Measurements from ENCODE around the gene DUOX2.
A peak's percentile ranks its signal among the peaks of the same experiment; 100 is the strongest.
"Not testable (repeated sequence)": the region's sequence is repeated elsewhere in the genome, so short reads cannot be mapped to it uniquely, and the experiment has no call there.

The DUOX2 gene

DNA sequence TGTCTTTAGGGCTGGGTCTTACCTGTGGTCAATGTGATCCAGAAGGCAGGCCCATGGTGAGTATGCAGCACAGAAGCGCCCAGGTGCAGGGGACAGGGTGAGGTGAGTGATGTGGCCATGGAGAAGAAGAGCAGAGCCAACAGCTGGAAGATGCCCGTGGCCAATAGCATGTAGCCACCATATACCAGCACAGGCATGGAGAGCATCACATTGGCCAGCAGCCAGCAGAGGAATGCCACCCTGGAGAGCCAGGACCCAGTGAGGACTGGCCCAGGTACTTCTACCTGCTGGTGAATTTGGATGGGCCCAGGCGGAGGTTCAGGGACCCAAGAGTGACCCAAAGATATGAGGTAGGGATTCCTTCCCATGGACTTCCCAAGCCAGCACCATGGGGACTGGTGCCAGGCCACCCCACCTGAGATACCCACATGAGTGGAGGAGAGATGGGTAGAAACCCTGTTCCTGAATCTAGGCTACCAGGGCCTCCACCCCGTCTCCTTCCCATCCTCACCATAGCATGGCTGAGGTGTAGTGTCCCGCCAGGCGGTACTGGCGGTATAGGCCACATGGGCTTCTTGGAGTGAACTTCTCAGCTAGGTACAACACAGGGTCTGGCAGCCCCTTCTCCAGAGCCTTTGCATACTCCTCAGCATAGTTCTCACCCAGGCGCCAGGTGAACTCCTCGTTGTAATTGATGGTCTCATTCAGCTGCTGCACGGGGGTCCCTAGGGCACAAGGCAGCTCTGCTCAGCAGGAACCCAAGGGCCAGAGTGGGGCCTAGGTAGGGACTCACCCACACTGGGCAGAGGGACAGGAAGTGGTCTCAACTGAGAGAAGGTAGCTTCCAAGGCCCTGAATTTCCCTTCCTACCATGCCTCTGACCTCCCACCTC lies 6.4 kb upstream of the DUOX2 start:
- no peak for DNase-seq (ENCODE audit: low read depth in 2 of 2)

DNA sequence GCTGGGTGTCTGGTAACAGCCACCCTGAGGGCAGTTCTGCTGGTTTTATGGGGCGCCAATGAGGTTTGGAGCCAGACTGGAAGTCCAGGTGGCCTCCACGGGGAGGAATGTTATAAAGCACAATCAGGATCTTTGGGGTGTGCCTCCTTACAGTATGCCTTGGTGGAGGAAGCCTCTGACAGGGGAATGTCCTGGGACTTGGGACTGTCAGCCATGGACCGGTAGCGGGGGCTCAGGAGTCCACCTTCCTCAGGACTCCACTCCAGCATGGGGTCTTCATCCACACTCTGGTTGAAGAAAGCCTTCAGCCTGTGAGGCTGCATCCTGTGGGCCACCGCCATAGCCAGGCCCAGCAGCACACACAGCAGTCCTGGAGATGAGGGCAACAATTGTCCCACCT lies 5.0 kb upstream of the DUOX2 start:
- no peak for DNase-seq (ENCODE audit: low read depth in 2 of 2)

DNA sequence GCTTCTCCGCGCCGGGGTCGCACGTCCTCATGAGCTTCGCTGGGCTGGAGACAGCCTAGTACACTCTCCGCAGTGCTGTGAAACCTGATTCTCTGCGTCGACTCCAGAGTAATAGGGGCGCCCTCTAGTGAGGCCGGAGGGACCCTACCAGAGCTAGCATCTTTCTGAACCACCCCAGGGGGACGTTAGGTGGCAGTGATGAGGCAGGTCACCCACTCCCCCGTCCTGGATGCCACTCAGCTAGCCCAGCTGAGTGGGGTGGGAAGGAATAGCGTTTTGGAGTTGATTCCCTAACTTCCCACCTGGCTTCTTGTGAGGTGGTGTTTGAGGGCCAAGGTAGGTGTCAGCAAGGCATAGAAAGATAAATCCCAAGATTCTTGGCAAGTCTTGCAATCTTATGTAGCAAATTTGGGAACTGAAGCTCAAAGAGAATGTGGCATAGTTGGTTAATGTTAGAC lies 4.2 kb upstream of the DUOX2 start:
- DNase-seq (ENCODE audit: low read depth in 2 of 2) = peak; percentile 76 to 82

DNA sequence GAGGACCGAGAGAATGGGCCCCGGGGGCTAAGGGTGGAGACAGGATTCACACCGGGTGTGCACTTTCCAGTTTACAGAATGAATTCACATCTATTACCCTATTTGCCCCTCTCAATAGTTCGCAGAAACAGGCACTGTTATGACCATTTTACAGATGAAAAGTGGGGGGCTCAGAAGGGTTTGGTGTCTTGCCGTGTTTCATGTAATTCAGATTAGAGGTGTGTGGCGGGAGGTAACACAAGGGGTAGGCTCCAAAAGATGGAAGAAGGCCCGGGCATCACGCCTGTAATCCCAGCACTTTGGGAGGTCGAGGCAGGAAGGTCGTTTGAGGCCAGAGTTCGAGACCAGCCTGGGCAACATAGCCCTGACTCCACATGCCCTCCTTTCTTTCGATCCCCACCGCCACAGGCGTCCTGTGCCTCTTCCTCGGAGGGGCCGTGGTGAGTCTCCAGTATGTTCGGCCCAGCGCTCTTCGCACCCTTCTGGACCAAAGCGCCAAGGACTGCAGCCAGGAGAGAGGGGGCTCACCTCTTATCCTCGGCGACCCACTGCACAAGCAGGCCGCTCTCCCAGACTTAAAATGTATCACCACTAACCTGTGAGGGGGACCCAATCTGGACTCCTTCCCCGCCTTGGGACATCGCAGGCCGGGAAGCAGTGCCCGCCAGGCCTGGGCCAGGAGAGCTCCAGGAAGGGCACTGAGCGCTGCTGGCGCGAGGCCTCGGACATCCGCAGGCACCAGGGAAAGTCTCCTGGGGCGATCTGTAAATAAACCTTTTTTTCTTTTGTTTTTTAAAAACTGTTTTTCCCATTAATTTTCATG lies 3.5 kb upstream of the DUOX2 start:
- no peak for DNase-seq (ENCODE audit: low read depth in 2 of 2)

DNA sequence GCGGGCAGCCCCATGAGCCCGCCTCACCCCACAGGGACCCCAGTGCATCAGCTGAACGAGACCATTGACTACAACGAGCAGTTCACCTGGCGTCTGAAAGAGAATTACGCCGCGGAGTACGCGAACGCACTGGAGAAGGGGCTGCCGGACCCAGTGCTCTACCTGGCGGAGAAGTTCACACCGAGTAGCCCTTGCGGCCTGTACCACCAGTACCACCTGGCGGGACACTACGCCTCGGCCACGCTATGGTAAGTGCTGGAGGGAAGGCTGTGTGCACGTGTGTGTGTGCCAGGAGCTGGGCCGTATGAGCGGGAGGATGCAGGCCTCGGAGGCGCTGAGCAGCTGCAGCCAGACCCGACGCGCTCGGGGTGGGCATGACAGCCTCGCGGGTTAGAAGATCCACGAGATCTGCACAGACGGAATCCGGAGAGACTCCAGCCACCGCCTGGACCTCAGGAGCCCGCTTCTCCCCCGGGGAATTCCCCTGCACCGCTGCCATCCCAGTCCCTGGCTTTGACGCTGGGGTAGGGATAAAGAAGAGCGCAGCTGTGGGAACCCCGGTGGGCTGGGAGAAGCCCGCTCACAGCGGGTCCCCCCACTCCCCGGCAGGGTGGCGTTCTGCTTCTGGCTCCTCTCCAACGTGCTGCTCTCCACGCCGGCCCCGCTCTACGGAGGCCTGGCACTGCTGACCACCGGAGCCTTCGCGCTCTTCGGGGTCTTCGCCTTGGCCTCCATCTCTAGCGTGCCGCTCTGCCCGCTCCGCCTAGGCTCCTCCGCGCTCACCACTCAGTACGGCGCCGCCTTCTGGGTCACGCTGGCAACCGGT lies 2.7 kb upstream of the DUOX2 start:
- DNase-seq (ENCODE audit: low read depth in 2 of 2) = no peak

DNA sequence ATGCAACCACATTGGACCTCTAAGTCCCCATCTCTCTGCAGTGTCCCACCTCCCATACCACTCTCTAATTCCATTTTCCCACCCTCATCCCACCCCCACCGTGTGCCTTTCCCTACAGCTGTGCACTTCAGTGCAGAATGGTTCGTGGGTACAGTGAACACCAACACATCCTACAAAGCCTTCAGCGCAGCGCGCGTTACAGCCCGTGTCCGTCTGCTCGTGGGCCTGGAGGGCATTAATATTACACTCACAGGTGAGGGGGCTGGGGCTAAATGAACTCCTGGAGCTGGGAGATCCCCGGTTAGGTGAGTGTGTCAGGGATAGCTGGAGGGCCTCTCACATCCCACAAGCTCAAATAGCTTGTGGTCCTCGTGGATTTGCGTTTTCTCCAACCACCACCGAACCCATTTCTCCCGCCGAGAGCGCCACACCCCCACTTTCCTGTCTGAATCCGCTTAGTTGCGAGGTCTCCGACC lies 2.1 kb upstream of the DUOX2 start:
- no peak for DNase-seq (ENCODE audit: low read depth in 2 of 2)

DNA sequence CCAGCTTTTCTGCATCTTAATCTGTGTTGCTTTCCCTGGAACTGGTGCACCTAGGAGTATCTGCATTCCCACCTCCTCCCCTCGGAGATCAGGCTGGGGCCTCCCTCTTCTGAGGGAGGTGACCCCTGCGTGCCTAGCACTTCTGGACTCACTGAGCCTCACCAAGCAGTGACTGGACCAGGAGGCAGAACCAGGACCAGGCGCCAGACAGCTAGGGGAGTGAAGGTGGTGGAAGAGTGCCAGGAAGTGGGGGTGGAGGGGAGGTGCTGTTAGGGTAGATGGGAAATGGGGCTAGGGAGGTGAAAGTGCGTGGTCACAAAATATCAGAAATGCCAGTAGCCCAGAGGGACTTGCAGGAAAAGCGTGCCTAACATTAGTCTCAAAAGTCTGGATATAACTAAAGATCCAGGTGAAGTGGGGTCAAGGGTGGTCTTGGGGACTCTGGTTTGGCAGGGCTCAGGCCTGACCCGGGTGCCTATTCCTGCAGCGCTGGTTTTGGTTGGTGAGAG lies 1.4 kb upstream of the DUOX2 start:
- no peak for DNase-seq (ENCODE audit: low read depth in 2 of 2)

DNA sequence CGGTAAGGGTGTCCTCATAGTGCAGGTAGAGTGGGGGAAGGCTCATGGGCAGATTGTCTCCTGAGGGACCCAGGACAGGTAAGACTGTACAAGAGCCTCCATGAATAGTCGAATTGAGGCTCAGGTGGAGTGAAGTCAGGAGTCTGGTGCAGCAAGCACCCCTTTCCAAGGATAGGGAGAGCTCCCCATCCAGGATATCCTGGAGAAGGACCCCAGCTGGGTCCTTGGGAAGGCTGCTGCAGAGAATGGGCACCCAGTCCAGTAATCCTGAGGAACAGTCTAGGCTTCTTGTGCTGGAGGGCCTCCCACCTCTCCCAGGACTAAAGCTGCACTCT lies 746 bp upstream of the DUOX2 start:
- DNase-seq (ENCODE audit: low read depth in 2 of 2) = no peak

DNA sequence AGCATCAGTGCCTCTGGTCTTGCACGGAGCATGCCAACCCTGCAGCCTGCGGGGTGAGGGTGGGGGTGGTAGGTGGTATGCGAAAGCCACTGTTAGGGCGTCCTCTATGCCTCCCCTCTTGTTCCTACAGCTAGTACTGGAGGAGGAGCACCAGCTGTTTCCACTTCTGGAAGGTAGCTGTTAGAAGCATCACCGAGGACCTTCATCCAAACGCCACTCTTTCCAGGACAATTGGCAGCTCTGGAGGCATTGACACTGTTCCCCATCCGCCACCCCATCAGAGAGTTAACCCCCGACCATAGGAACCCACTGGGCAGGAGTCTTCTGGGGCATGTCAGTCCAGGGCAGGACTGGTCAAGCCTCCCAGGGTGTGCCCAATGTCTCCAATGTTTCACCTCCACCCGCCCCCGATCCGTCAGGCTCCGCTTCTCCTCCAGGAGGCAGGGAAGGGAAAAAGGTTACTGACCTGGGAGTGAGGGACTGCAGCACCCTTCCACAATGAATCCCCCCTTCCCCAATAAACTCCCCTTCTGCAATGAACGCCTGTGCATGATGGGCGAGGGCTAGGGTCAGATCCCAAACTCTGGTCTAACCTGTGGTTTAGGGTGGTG lies 487 bp downstream of the DUOX2 start:
- no peak for DNase-seq (ENCODE audit: low read depth in 2 of 2)

DNA sequence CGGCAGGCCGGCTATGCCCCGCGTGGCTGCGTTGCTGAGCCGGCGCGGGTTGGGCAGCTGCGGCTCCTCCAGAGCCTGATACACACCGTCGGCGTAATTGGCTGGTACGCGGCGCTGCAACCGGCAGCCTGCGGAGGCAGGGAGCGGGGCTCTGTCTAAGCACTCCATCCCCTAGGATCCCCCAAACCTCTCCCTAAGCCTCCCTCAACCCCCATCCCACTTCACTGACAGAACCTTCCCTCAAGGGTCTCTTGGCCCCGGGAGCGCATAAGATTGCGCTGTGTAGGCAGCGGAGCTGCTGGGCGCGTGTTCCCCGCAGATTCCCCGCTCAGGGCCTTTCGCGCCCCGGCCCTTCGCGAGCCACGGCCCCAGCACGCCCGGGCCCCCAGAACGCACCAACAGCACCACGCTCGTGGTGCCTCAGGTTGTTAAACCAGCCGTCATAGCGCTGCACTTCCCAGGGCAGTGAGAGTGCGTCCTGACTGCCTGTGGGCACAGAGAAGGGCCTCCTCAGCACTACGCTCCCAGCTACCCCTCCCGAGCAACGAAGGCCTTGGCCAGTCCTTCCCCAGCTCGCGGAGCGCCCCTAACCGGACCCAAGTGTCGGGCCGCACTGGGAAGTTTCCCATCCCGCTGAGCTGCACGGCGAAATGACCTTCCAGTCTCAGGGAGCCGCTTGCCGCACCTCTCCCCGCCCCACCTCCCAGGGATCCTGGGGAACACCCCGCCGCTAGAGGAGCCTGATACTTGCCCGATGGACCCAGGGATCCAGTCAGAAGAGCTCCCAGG lies 1.2 kb downstream of the DUOX2 start:
- DNase-seq (ENCODE audit: low read depth in 2 of 2) = no peak

DNA sequence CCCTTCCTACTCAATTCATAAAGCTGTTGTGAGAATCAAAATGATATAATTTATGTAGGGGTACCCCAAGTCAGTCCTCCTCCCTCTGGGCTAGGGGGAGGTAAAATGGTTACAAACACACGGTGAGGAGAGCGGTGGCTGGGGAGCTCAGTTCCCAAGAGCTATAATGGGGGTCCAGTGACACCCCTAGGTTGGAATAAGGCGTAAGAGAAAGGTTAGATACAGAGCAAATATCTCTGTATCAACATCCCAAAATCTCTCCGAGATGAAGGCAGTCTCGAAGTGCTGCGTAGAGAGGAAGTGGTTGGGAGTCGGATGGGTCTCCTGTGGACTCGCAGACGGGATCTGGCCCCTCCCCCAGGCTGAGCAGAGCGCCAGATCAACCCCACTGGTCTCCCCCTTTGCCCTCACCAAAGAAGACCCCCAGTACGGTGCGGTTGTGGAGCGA lies 1.8 kb downstream of the DUOX2 start:
- no peak for DNase-seq (ENCODE audit: low read depth in 2 of 2)

DNA sequence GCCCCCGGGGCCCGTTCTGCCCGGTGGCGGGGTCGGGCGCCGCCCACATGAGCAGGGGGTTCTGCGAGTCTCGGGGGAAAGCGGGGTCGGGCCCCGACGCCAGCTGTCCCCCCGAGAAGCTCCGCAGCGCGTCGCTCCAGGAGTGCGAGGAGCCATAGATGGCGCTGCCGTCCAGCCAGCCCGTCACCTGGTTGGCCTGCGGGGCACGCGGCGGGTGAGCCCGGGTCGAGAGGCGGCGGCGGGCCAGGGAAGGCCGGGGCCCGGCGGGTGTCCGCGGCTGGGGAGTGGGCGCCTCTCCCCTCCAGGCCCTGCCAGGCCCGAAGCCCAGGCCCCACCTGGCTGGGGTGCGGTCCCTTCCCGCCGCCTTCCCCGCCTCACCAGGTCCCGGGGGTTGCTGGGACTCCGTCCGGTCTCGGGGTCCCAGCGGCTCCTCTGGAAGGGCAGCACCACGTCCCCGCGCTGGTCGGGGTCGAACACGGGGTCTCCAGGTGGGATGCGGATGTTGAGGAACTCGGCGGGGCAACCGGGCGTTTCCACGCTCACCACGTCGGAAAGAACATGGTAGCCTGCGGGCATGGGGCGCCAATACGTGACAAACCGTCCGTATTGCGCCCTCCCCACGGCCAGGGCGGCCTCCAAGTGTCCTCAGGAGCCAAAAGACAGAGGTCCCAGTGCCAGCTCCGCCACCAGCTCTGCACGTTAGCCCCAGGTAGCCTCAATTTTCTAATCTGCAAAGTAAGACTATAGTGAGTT lies 2.4 kb downstream of the DUOX2 start:
- no peak for DNase-seq (ENCODE audit: low read depth in 2 of 2)

DNA sequence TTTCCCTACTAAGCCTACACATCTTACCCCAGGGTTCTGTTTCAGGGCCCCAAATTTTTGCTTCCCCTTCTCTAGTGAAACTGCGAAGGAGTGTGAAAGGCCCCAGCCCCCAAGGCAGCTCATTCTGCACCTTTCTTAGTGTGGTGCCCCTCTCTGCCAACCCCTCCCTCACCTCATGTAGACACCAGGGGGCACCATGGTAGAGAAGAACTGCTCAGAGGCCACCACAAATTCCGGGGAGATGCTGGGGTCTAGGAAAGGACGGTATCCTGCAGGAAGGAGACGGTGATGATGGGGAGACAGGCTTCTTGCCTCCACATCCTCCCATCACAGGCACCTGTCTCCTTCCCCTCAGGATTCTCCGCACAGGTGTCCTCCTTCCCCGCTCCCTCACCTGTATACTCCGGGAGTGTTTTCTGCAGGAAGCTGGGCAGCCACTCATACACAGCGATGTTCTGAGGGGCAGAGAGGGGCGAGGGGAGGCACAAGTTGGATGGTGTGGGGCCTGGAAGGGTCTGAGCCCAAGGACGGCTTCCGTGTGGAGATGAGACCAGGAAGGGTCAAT lies 3.6 kb downstream of the DUOX2 start:
- no peak for DNase-seq (ENCODE audit: low read depth in 2 of 2)

DNA sequence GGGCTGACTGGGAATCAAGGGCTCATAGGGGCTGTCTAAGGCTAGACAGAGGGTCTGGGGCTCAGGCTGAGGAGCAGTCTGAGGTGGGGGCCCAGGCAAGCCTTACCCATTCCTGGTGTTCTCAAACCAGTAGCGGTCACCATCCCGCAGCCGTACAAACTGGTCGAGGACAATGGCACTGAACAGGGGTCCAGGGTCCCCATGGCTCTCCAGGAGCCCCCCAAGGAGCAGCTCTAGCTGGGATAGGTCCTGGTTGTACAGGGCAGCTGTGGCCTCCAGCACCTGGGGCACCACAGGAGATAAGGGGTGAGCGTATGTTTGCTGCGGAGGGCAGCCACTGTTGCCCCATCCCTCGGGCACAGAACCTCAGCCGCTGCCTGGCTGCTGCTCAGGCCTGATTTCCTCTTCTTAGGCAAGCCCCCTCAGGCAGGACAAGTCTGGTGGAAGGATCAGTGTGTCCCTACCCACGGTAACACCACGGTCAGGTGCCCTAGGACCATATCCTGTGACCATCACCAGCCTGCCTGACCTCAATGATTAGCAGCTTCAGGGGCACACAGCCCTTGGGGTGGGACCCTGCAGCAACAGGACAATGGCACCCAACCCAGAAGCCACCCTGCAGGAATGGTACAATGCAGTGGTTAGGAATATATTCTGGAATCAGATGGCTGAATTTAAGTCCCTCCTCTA lies 5.9 kb downstream of the DUOX2 start:
- no peak for DNase-seq (ENCODE audit: low read depth in 2 of 2)

DNA sequence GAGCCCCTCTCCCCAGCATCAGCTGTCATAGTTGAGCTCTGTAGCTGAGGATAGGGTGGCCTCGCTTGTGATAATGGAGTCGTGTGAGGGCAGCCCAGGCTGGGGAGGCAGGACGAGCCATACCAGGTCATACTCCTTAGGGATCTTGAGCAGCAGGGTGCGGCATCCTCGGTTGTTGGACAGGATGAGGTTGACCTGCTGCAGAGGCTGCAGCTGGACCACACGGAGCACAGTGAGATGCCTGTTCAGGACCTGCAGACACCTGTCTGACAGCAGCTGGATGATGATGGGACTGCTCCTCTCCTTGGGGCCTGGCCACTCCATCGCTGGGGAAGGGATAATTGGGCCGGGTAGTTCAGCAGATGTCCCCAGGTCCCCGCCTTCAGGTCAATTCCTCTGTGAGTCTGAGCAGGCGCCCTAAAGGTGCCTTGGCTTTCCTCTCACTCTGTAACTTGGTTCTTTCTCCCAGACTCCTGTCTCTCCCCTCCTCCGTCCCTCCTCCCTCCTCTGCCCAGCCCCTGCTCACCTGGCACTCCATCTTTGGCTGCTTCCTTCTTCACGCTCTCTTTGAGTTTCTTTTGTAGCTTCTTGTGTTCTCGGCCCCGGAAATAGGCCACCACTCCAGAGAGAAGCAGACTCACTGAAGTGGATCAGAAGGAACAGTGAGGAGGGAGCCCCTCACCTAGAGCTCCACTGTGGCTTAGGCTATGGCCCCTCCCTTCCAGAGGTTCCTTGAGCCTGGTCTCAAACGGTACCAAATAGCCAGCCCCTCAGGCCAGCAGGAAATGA lies 7.8 kb downstream of the DUOX2 start:
- DNase-seq (ENCODE audit: low read depth in 2 of 2) = no peak

DNA sequence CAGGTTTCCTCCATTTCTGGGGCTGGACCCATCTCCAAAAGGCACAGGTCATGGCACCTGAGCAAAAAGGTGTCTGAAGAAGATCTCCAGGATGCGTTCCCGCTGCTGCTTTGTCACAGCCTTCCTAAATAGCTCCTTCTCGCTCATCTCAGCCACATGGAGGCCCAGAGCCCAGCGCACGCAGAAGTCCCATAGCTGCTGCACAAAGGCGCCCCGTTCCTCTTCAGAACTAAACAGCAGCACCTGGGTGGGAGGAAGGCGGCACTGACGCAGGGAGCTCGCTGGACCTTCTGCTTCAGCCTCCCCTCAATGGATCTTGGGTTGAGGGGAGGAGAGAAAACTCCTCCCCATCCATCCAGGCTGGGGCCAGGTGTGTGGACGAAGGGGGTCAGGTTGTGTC lies 8.4 kb downstream of the DUOX2 start:
- no peak for DNase-seq (ENCODE audit: low read depth in 2 of 2)

DNA sequence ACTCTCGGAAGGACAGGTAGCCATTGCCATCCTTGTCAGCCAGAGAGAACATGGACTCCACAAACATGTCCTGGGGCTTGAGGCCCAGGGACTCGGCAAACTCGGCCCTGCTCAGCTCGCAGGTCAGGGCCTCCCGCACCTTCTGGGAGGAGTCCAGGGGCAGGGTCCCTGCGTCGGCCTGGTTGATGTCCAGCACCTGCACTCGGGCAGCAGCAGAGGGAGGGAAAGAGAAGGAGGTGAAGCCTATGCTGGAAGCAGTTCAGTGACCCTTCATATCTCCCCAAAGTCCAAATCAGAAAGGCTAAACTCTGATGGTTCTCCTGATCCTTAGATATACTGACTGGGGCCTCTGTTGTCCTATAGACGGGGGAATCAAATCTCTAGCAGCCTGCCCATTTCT lies 9.8 kb downstream of the DUOX2 start:
- DNase-seq (ENCODE audit: low read depth in 2 of 2) = not testable (repeated sequence)

DNA sequence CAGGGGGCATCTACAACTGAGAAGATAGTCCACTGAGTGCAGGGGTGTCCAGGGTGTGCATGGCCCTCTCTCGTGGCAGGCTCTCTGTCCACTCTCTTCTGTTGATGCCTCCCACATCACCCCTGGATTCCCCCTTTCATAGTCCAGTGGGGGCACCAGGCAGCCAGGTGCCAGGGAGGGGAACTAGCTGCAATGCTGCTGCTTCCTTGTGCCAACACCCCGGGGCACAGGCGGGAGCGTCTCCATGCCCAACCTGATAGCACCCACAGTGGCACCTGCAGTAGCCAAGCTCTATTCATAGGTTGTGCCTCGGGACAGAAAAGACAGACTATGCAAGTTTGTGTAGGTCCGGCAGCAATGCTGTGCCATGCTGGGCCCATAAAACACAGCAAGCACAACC lies 11.7 kb downstream of the DUOX2 start:
- DNase-seq (ENCODE audit: low read depth in 2 of 2) = no peak

Data from activated CD4-positive, alpha-beta T cell treated with anti-CD3 and anti-CD28 coated beads for 24 hours (primary cell).